Lower leg skin (tissue), 3 donors: ENCODE measurements around the gene HNRNPU.
A peak's percentile ranks its signal among the peaks of the same experiment; 100 is the strongest.

Experiments
- POLR2A ChIP-seq, 2 donors: fragments of 450-650 bp; IDR thresholded peaks; one replicate each; pipeline ENCODE4 v1.6.1; 2016 to 2017; ENCODE audit warnings: antibody characterized with exemption in 2 of 2, mild to moderate bottlenecking in 1 of 2, moderate library complexity in 1 of 2
- TF ChIP-seq, protein P1 (sequence below), 3 donors: fragments of 450-650 bp; IDR thresholded peaks; one replicate each; pipeline ENCODE4 v1.5.1; 2016; ENCODE audit warnings: antibody characterized with exemption in 3 of 3, mild to moderate bottlenecking in 3 of 3, moderate library complexity in 2 of 3

DNA sequence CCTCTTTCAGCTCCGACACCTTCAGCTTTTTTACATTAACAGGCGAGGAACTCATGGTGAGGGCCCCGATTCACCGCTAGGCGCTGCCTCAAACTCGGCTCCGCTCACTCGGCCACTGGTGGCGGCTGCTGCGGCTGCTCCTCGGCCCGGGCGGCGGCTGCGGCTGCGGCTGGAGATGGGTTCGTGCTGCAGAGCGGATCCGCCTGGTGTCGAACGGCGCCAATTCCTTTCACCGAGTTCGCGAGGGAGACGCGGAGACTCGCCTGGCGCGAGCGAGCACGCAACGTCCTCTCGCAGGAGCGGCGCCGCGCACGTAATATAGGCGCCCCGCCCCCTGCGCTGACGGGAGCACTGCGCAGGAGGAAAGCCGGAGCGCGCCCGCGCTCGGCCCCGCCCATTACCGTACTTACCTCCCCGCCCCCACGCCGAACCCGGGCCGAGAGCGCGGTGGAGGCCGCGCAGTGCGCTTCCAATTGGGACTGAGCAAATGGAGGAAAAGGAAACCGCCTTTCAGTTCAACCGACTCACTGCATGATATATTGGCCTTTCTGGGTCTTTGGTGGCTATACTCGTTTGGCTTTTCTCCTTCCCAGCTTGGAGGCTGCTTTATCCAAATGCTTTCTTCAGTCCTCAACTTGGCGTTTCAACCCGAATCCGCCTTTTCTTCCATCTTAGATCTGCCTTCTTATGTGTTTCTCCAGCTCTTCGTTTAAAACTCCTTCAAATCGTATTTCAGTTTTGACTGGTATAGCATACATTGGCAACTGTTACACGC lies at the start of gene HNRNPU:
- TF ChIP-seq, protein P1, sequence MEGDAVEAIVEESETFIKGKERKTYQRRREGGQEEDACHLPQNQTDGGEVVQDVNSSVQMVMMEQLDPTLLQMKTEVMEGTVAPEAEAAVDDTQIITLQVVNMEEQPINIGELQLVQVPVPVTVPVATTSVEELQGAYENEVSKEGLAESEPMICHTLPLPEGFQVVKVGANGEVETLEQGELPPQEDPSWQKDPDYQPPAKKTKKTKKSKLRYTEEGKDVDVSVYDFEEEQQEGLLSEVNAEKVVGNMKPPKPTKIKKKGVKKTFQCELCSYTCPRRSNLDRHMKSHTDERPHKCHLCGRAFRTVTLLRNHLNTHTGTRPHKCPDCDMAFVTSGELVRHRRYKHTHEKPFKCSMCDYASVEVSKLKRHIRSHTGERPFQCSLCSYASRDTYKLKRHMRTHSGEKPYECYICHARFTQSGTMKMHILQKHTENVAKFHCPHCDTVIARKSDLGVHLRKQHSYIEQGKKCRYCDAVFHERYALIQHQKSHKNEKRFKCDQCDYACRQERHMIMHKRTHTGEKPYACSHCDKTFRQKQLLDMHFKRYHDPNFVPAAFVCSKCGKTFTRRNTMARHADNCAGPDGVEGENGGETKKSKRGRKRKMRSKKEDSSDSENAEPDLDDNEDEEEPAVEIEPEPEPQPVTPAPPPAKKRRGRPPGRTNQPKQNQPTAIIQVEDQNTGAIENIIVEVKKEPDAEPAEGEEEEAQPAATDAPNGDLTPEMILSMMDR (IDR thresholded peaks at IDR 0.05) = no peak
- peak in 1 of 2 donors; percentile 81 for TF ChIP-seq POLR2A (IDR thresholded peaks at IDR 0.05)
